ENCODE results near the gene PLXNA4. TPM values are rescaled to one million over a fixed set of nuclear protein-coding genes. Genes with fewer than 3 reads are reported as not detected.
A peak's percentile ranks its signal among the peaks of the same experiment; 100 is the strongest.

The PLXNA4 gene
- total and polyA plus RNA-seq, 2 experiments from 2014 or later, result 7.3 to 33.3 TPM

GRCh38 chr7:132089356-132089755 lies 486.9 kb downstream of the PLXNA4 start:
- Histone ChIP-seq H3K27ac (no peak overlapping the region), H3K4me3 (no peak overlapping the region), H3K9me3 (ENCODE audit: low read depth) (no peaks in the 10 kb centered on the region), H3K27me3 (no peaks in the 10 kb centered on the region), H3K4me1 (ENCODE audit: low read depth) (peaks cover 3% of the 10 kb centered on the region), H3K36me3 (no peaks in the 10 kb centered on the region)
- no peak for TF ChIP-seq CTCF (IDR thresholded peaks at IDR 0.05; ENCODE audit: low read depth, low read length)
- DNase-seq (ENCODE audit: low read depth in 1 of 2, low spot score in 1 of 2), result no peak

- no peak for TF ChIP-seq CTCF (IDR thresholded peaks at IDR 0.05; ENCODE audit: low read depth, low read length)
- Histone ChIP-seq H3K9me3 (ENCODE audit: low read depth) (no peaks in the 10 kb centered on the region), H3K36me3 (no peaks in the 10 kb centered on the region), H3K27me3 (no peaks in the 10 kb centered on the region), H3K27ac (no peak overlapping the region), H3K4me1 (ENCODE audit: low read depth) (peaks cover 3% of the 10 kb centered on the region), H3K4me3 (no peak overlapping the region)
- no peak for DNase-seq (ENCODE audit: low read depth in 1 of 2, low spot score in 1 of 2)
Measured at GRCh38 chr7:132087421-132087820, 488.8 kb downstream of the PLXNA4 start.

DNA sequence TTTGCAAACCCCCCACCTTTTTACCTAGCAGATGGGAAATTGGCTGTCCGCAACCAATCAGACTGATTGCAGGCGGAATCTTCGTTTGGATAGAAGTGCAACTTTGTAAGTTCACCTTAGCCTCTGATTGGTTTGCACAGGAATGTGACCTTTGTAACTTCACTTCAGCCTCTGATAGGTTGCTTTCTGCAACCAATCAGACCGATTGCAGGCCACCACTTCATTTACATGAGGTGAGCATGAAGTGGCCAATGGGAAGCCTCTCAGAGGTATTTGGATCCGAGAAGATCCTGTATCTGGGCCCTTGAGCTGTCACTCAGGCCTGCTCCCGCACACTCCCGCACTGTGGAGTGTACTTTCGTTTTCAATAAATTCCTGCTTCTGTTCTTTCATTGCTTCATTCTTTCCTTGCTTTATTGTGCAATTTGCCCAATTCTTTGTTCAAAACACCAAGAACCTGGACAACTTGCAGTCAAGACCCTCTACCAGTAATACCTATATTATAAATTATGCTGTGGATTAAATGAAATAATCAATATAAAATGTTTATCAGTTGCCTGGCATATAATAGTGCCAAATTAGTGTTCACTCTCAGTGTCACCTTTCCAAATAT lies 491.4 kb downstream of the PLXNA4 start:
- Histone ChIP-seq H3K9me3 (ENCODE audit: low read depth) (no peaks in the 10 kb centered on the region), H3K27ac (no peak overlapping the region), H3K27me3 (no peaks in the 10 kb centered on the region), H3K36me3 (no peaks in the 10 kb centered on the region), H3K4me3 (no peak overlapping the region), H3K4me1 (ENCODE audit: low read depth) (peaks cover 3% of the 10 kb centered on the region)
- TF ChIP-seq CTCF (IDR thresholded peaks at IDR 0.05; ENCODE audit: low read depth, low read length), result no peak
- DNase-seq (ENCODE audit: low read depth in 1 of 2, low spot score in 1 of 2), result peak in 1 of 2 donors; percentile 35

DNA sequence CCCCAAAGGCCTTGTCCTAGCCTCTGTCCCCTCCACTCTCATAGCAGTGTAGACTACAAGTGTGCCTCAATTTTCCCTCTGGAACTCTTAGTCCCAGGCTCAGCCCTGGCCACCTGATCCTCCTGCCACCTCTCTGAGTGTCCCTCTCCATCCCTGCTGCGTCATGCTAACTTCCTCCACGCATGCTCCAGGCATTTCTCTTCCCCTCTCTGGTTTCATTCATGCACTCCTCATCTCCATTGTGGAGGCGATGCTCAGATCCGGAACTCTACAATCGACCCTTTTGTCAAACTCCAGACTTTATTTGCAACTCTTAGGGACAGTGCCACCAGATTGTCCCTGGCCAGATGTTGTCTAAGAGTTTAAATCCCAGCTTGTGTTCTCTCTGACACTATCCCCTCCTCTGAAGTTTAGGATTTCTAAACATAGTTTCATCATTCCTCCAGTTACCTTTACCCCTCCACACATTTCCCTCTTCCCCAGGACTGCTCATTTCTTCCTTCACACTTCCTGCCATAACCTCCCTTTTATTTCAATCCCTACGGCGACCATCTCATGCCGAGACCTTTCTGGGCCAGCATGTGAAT lies 492.6 kb downstream of the PLXNA4 start:
- no peaks in the 10 kb centered on the region for H3K36me3 ChIP-seq
- DNase-seq (ENCODE audit: low read depth in 1 of 2, low spot score in 1 of 2), result no peak
- no peaks in the 10 kb centered on the region for H3K4me1 ChIP-seq (ENCODE audit: low read depth)
- no peak overlapping the region for H3K4me3 ChIP-seq
- TF ChIP-seq CTCF (IDR thresholded peaks at IDR 0.05; ENCODE audit: low read depth, low read length), result no peak
- no peaks in the 10 kb centered on the region for H3K27me3 ChIP-seq
- no peaks in the 10 kb centered on the region for H3K9me3 ChIP-seq (ENCODE audit: low read depth)
- no peak overlapping the region for H3K27ac ChIP-seq

DNA sequence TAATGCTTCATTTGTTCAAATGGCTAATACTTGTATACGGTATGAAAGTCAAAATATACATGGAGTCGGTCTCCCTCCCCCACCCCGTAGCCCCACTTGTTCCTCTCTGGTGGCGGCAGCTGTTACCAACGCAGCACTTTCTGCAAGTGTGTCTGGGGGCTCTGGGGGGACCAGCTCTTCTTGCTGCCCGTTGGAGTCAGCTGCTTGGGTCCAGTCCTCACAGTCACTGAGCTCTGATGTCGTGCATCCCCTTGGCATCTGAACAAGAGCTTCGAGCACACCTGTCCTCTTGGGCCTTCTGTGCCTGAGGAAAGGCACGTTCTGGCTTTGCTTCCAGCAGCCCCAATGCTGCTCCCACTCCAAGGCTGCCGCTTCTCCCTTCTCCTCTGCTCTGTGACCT lies 493.1 kb downstream of the PLXNA4 start:
- Histone ChIP-seq H3K36me3 (no peaks in the 10 kb centered on the region), H3K4me3 (no peak overlapping the region), H3K27ac (no peak overlapping the region), H3K4me1 (ENCODE audit: low read depth) (no peaks in the 10 kb centered on the region), H3K9me3 (ENCODE audit: low read depth) (no peaks in the 10 kb centered on the region), H3K27me3 (no peaks in the 10 kb centered on the region)
- DNase-seq (ENCODE audit: low read depth in 1 of 2, low spot score in 1 of 2), result no peak
- no peak for TF ChIP-seq CTCF (IDR thresholded peaks at IDR 0.05; ENCODE audit: low read depth, low read length)
